HepG2 (cell line): ENCODE data around the gene PIP4K2B. TPM values are rescaled to one million over a fixed set of nuclear protein-coding genes. Genes with fewer than 3 reads are reported as not detected.

Source experiments
- FLYWCH1 ChIP-seq: sonication (generic); formaldehyde crosslinking; IDR thresholded peaks from 2 replicates; pipeline ENCODE4 v1.8.1; 2023; ENCODE audit warnings: mild to moderate bottlenecking, missing genetic modification reagents
- GATAD2A ChIP-seq: IDR thresholded peaks from 2 replicates; pipeline ENCODE4 v1.6.1; 2016
- HIVEP1 ChIP-seq: sonication (generic); formaldehyde crosslinking; IDR thresholded peaks from 2 replicates; pipeline ENCODE4 v1.4.0; 2020; ENCODE audit warnings: mild to moderate bottlenecking, missing genetic modification reagents
- HNRNPUL1 ChIP-seq: fragments of 200-400 bp; formaldehyde crosslinking; IDR thresholded peaks from 2 replicates; pipeline ENCODE4 v1.6.1; 2017; ENCODE audit warnings: low read depth, mild to moderate bottlenecking, low read length, moderate library complexity
- MEF2D ChIP-seq: sonication (generic); formaldehyde crosslinking; IDR thresholded peaks from 2 replicates; pipeline ENCODE4 v1.5.1; 2020; ENCODE audit warnings: mild to moderate bottlenecking, missing genetic modification reagents
- MEIS1 ChIP-seq: sonication (generic); formaldehyde crosslinking; IDR thresholded peaks from 2 replicates; pipeline ENCODE4 v1.9.0; 2021; ENCODE audit warnings: mild to moderate bottlenecking, missing genetic modification reagents, moderate library complexity, borderline replicate concordance
- NFE2 ChIP-seq: sonication (generic); formaldehyde crosslinking; IDR thresholded peaks from 2 replicates; pipeline ENCODE4 v1.4.0; 2020; ENCODE audit warnings: missing genetic modification reagents
- TAF15 ChIP-seq: fragments of 200-400 bp; formaldehyde crosslinking; IDR thresholded peaks from one replicate; pipeline ENCODE4 v1.6.1; 2018; ENCODE audit warnings: mild to moderate bottlenecking, low read depth, low read length; ENCODE audit not compliant: poor library complexity, severe bottlenecking
- YEATS2 ChIP-seq: sonication (generic); formaldehyde crosslinking; IDR thresholded peaks from 2 replicates; pipeline ENCODE4 v1.4.0; 2020; ENCODE audit warnings: missing genetic modification reagents, borderline replicate concordance
- ZNF235 ChIP-seq: sonication (generic); formaldehyde crosslinking; IDR thresholded peaks from 2 replicates; pipeline ENCODE4 v1.8.1; 2023; ENCODE audit warnings: mild to moderate bottlenecking, missing genetic modification reagents, borderline replicate concordance
- ZSCAN25 ChIP-seq: sonication (generic); formaldehyde crosslinking; IDR thresholded peaks from 2 replicates; pipeline ENCODE4 v1.8.0; 2022; ENCODE audit warnings: mild to moderate bottlenecking, missing genetic modification reagents
- polyA plus RNA-seq, 8 experiments: library from polyadenylated mRNA; depleted of rRNA in 3 of 8; stranded (reverse) in 7 of 8; unstranded in 1 of 8; fragments of >200 nt; fragmentation: Illumina TruSeq in 4 of 8; extraction: Trizol in 4 of 8; gene quantifications; 2 replicates each; pipeline versions ENCODE4 v1.2.1 to v1.2.3, GENCODE V29; 2011 to 2016; ENCODE audit warnings: low read depth in 4 of 8, missing spikeins in 1 of 8, mixed read lengths in 1 of 8; ENCODE audit not compliant: insufficient read depth in 1 of 8
- total RNA-seq, 5 experiments: library from RNA; depleted of rRNA; stranded (reverse); fragments of >200 nt; fragmentation: Illumina TruSeq; extraction: Trizol; gene quantifications; 2 replicates each; pipeline ENCODE4 v1.2.3, GENCODE V29; 2016; ENCODE audit warnings: low read depth in 1 of 5
- TF ChIP-seq, protein P1 (sequence below): conservative IDR thresholded peaks from 2 replicates; pipeline ENCODE4 v1.6.1; 2018; ENCODE audit warnings: missing genetic modification reagents
- TF ChIP-seq, protein P2 (sequence below): sonication (generic); formaldehyde crosslinking; IDR thresholded peaks from 2 replicates; pipeline ENCODE4 v1.4.0; 2020; ENCODE audit warnings: missing genetic modification reagents
- TF ChIP-seq, protein P3 (sequence below): sonication (generic); formaldehyde crosslinking; IDR thresholded peaks from 2 replicates; pipeline ENCODE4 v1.5.0; 2020; ENCODE audit warnings: mild to moderate bottlenecking, missing genetic modification reagents, borderline replicate concordance
- TF ChIP-seq, protein P4 (sequence below): sonication (generic); formaldehyde crosslinking; IDR thresholded peaks from 2 replicates; pipeline ENCODE4 v1.4.0; 2020; ENCODE audit warnings: mild to moderate bottlenecking, low read depth, missing genetic modification reagents
- TF ChIP-seq, protein P5 (sequence below): sonication (generic); formaldehyde crosslinking; IDR thresholded peaks from 2 replicates; pipeline ENCODE4 v1.8.1; 2022; ENCODE audit warnings: low read depth, mild to moderate bottlenecking, missing genetic modification reagents
- TF ChIP-seq, protein P6 (sequence below): sonication (generic); formaldehyde crosslinking; IDR thresholded peaks from 2 replicates; pipeline ENCODE4 v1.5.0; 2020; ENCODE audit warnings: missing genetic modification reagents

Gene PIP4K2B
- total and polyA plus RNA-seq, 2 of the 13 experiments (the other 11 are each of a cell fraction or from before 2014, with no cell fraction given), result 20.4 to 54.0 TPM

DNA sequence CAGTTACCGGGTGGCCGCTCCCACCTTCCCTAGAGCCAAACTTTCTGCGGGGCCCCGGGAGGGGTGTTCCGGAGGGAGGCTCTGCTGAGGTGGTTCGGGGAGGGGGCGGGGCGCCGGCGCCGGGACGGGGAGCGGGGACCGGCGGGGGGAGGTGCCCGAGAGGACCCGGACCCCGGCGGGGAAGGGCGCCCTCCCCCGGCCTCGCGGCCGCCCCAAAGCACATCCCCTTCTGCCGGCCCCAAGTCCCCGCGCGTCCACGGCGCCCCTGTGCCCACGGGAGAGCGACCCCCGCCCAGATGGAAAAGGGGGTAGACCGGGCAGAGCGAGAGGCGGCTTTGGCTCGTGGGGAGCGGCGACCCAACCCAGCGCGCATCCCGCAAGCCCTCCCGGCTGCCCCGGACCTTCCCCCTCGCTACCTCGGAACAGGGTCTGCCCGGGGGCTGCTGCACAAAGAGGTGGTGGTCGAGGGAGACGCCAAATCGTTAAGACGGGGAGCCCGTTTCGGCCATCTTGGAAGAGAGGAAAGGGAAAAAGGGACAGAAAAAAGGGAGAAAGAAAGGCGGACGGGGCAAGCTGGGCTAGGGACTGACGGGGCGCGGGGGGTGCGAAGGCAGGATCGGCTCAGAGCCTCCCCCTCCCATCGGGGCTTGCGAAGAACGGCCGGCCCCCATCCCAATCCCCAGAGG, 51.8 kb downstream of the PIP4K2B start (continued):
- TF ChIP-seq, protein P1, sequence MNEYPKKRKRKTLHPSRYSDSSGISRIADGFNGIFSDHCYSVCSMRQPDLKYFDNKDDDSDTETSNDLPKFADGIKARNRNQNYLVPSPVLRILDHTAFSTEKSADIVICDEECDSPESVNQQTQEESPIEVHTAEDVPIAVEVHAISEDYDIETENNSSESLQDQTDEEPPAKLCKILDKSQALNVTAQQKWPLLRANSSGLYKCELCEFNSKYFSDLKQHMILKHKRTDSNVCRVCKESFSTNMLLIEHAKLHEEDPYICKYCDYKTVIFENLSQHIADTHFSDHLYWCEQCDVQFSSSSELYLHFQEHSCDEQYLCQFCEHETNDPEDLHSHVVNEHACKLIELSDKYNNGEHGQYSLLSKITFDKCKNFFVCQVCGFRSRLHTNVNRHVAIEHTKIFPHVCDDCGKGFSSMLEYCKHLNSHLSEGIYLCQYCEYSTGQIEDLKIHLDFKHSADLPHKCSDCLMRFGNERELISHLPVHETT (CRISPR knock-in tag), result peak; percentile 70
- TF ChIP-seq, protein P2, sequence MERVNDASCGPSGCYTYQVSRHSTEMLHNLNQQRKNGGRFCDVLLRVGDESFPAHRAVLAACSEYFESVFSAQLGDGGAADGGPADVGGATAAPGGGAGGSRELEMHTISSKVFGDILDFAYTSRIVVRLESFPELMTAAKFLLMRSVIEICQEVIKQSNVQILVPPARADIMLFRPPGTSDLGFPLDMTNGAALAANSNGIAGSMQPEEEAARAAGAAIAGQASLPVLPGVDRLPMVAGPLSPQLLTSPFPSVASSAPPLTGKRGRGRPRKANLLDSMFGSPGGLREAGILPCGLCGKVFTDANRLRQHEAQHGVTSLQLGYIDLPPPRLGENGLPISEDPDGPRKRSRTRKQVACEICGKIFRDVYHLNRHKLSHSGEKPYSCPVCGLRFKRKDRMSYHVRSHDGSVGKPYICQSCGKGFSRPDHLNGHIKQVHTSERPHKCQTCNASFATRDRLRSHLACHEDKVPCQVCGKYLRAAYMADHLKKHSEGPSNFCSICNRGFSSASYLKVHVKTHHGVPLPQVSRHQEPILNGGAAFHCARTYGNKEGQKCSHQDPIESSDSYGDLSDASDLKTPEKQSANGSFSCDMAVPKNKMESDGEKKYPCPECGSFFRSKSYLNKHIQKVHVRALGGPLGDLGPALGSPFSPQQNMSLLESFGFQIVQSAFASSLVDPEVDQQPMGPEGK, result peak; percentile 74
- TF ChIP-seq, protein P3, sequence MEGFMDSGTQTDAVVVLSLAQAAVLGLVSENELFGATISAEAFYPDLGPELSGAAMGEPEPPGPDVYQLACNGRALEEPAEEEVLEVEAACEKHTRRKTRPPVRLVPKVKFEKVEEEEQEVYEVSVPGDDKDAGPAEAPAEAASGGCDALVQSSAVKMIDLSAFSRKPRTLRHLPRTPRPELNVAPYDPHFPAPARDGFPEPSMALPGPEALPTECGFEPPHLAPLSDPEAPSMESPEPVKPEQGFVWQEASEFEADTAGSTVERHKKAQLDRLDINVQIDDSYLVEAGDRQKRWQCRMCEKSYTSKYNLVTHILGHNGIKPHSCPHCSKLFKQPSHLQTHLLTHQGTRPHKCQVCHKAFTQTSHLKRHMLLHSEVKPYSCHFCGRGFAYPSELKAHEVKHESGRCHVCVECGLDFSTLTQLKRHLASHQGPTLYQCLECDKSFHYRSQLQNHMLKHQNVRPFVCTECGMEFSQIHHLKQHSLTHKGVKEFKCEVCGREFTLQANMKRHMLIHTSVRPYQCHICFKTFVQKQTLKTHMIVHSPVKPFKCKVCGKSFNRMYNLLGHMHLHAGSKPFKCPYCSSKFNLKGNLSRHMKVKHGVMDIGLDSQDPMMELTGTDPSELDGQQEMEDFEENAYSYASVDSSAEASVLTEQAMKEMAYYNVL (CRISPR knock-in tag), result peak; percentile 83
- TF ChIP-seq, protein P4, sequence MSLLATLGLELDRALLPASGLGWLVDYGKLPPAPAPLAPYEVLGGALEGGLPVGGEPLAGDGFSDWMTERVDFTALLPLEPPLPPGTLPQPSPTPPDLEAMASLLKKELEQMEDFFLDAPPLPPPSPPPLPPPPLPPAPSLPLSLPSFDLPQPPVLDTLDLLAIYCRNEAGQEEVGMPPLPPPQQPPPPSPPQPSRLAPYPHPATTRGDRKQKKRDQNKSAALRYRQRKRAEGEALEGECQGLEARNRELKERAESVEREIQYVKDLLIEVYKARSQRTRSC (CRISPR knock-in tag), result 0 out of 2 replicates have a peak, but pooled peaks have one; percentile 47
- TF ChIP-seq HIVEP1 (CRISPR knock-in tag), result peak; percentile 67
- 0 out of 2 replicates have a peak, but pooled peaks have one; percentile 58 for TF ChIP-seq ZSCAN25 (CRISPR knock-in tag)
- TF ChIP-seq TAF15, result peak; percentile 18
- no peak for TF ChIP-seq NFE2
- peak; percentile 44; the same call in 1 of the 2 replicates for TF ChIP-seq MEF2D (CRISPR knock-in tag)
- TF ChIP-seq YEATS2, result 0 out of 2 replicates have a peak, but pooled peaks have one; percentile 44
- TF ChIP-seq, protein P5, sequence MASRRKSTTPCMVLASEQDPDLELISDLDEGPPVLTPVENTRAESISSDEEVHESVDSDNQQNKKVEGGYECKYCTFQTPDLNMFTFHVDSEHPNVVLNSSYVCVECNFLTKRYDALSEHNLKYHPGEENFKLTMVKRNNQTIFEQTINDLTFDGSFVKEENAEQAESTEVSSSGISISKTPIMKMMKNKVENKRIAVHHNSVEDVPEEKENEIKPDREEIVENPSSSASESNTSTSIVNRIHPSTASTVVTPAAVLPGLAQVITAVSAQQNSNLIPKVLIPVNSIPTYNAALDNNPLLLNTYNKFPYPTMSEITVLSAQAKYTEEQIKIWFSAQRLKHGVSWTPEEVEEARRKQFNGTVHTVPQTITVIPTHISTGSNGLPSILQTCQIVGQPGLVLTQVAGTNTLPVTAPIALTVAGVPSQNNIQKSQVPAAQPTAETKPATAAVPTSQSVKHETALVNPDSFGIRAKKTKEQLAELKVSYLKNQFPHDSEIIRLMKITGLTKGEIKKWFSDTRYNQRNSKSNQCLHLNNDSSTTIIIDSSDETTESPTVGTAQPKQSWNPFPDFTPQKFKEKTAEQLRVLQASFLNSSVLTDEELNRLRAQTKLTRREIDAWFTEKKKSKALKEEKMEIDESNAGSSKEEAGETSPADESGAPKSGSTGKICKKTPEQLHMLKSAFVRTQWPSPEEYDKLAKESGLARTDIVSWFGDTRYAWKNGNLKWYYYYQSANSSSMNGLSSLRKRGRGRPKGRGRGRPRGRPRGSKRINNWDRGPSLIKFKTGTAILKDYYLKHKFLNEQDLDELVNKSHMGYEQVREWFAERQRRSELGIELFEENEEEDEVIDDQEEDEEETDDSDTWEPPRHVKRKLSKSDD (CRISPR knock-in tag), result 0 out of 2 replicates have a peak, but pooled peaks have one; percentile 6
- no peak for TF ChIP-seq ZNF235 (CRISPR knock-in tag)
- peak; percentile 18; the same call in 1 of the 2 replicates for TF ChIP-seq MEIS1
- TF ChIP-seq GATAD2A (CRISPR knock-in tag), result peak; percentile 66
- TF ChIP-seq, protein P6, sequence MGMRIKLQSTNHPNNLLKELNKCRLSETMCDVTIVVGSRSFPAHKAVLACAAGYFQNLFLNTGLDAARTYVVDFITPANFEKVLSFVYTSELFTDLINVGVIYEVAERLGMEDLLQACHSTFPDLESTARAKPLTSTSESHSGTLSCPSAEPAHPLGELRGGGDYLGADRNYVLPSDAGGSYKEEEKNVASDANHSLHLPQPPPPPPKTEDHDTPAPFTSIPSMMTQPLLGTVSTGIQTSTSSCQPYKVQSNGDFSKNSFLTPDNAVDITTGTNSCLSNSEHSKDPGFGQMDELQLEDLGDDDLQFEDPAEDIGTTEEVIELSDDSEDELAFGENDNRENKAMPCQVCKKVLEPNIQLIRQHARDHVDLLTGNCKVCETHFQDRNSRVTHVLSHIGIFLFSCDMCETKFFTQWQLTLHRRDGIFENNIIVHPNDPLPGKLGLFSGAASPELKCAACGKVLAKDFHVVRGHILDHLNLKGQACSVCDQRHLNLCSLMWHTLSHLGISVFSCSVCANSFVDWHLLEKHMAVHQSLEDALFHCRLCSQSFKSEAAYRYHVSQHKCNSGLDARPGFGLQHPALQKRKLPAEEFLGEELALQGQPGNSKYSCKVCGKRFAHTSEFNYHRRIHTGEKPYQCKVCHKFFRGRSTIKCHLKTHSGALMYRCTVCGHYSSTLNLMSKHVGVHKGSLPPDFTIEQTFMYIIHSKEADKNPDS (CRISPR knock-in tag), result peak; percentile 9; the same call in 1 of the 2 replicates
- no peak for TF ChIP-seq HNRNPUL1
- no peak for TF ChIP-seq FLYWCH1 (CRISPR knock-in tag)
